ENCODE results near the gene TMEM221. TPM values are rescaled to one million over a fixed set of nuclear protein-coding genes. Genes with fewer than 3 reads are reported as not detected.

The TMEM221 gene
- polyA plus RNA-seq, 1 donor = 1.5 TPM

DNA sequence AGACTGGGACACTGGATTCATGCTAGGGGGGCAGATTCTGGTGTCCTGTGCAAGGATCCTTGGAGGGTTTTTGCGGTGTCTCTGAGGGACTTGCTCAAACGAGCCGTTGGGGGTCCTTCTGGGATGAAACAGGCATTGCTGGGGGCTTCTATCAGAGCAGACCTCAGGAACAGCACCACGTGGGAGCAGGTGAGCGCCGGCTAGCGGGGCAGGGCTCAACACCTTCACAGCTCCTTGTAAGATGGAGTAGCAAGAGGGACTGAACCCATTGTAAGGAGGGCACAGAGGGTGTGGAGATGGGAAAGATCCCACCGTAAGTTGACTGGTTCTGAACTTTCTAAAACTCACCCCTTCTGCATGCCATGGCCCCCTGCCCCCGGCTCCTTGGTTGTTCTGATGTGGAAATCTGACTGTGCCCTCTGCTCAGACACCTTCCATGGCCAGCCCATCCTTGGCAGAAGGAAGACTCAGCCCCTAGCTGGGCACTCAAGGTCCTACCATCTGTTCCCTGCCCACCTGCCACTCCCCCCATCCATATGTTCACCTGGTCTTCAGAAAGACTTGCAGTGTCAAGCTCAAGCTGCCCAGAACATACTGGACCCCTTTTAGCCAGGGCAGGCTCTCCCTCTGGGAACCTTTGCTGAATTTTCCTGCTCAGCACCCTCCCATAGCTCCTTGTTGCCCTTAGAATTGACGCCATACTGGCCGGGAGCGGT is 23.1 kb upstream of the TMEM221 start:
- no peak for DNase-seq

DNA sequence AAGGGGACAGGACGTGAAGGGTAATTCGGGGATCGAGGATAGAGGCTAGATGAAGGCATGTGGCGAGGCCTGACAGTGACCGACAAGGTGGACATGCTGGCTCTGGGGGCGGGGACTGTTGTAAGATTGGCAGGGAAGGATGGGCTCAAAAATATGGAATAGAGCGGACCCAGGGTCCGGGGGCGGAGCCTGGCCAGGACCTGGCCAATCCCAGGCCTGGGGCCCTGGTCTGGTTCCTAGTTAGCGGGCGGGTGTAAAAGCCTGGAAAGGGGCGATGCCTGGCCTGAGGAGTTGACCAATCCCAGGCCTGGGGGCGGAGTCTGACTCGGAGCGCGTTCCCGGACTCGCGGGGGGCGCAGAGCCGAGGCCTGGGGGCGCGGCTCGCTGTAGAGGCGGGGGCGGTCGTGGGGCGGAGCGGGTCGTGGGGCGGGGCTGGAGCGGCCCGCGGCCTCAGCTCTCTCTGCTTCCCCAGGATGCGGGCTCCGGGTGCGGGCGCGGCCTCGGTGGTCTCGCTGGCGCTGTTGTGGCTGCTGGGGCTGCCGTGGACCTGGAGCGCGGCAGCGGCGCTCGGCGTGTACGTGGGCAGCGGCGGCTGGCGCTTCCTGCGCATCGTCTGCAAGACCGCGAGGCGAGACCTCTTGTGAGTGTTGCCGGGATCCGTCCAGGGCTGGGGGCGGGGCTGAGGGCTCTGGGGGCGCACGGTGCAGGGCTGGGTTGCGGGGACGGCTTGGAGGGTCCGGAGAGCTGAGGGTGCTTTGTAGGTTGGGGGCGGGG is 21.8 kb upstream of the TMEM221 start, which contains the start of gene SLC27A1:
Gene SLC27A1 (plus strand): TSS at position 457 of the 774 bp plus-strand sequence. CDS start 17 bp downstream, at position 474.
- peak; percentile 99 for DNase-seq

DNA sequence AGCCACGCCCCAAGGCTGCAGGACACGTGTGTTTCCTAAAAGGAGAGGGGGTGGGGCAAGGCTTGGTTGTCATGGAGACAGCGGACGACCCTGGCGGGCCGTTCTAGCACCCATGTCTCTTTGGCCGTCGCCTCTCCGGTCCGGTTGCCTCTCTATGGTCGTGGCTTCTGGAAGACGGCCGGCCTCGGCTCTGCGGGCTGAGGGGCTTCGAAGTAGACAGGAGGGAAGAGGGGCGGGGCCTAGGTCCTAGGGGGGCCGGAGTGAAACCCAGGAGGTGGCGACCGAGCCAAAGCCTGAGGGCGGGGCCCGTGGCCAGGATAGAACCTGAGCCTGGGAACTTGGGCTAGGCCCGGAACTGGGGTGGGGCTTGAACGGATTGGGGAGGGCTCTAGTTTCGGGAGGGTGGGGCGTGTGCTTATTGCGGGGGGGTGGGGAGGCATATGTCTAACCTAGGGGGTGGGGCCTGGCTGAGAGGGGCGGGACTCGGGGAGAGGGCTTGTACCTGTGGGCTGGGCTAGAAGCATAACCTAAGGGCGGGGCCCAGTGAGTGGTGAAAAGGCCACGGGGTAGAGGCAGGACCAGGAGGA is 21.1 kb upstream of the TMEM221 start:
- peak; percentile 90 for DNase-seq

DNA sequence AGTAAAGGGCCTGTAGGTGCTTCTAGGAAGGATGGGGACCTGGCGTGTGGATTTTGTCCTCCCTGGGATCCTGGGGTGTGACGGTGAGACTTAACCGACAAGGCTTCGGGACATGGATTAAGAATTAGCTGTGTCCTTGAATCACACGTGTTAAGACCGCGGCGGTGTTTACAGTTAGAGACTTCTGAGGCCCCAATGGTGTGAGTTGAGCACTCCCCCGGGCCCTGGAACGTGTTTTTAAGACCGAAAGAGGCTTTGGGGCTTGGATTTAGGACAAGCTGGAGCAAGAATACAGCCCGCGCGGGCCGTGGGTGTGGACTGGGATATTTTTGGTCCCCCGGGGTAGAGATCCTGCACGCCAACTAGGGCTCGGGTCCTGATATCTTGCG is 20.6 kb upstream of the TMEM221 start:
- DNase-seq = no peak

DNA sequence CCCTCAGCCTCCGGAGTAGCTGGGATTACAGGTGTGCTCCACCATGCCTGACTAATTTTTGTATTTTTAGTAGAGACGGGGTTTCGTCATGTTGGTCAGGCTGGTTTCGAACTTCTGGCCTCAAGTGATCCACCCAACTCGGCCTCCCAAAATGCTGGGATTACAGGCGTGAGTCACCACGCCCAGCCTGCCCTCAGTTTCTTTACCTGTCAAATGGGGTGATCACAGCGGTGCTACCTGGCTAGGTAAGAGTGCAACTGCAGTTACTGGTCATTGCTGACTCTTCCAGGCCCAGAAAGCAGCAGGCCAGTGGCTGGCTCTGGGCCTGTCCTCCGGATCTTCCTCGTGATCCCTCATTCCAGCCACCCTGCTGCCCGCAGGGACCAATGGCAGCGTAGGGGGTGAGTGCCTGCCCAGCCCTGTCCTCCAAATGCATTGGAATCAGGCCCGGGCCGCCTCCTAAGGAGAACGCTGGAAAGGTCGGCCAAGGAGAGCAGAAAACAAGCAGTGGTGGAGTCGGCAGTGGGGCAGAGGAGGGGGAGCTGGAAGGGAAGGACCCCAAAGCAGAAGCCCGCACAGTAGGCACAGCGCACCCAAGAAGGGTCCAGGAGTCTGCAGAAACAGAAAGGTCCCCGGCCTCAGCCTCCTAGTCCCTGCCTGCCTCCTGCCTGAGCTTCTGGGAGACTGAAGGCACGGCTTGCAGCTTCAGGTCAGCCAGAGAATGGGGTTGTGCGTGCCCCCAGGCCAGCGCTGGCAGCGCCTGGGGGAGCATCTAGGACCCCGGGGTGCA is 20.0 kb upstream of the TMEM221 start:
- DNase-seq = no peak

DNA sequence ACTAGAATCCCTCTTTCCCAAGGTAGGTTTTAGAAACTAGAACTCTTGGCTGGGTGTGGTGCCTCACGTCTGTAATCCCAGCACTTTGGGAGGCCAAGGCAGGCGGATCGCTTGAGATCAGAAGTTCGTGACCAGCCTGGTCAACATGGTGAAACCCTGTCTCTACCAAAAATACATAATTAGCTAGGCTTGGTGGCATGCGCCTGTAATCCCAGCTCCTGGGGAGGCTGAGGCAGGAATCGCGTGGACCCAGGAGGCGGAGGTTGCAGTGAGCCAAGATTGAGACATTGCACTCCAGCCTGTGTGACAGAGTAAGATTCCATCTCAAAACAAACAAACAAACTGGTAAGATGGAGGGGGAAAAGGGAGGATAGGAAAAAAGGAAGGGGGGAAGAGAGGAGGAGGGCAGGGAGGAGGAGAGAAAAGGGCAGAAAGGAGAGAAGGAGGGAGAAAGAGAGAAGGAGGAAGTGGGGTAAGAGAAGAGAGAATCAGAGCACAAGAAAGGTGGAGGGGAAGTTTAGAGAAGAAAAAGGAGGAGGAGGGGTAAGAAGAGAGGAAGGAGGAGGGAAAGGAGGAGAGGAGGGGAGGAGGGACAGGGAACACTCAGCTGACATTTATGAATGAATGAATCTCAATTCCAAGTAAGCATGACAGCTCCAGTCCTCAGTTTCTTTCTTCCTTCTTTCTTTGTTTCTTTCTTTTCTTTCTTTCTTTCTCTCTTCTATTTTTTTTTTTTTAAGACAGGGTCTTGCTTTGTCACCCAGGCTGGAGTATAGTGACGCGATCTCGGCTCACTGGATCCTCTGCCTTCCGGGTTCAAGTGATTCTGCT is 19.2 kb upstream of the TMEM221 start:
- DNase-seq = no peak

DNA sequence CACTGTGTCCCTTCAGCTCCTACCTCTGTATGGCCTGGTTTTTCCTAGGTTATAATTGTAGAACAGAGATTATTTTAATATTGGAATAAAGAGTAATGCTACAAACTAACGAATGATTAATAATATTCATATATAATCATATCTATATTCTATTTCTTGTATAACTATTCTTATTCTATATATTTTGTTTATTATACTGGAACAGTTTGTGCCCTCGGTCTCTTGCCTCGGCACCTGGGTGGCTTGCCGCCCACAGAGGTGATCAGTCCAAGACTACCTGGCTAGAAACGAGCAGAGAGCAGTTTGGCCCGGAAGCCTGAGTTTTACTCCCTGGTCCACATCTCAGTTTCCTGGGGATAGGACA is 18.0 kb upstream of the TMEM221 start:
- no peak for DNase-seq

DNA sequence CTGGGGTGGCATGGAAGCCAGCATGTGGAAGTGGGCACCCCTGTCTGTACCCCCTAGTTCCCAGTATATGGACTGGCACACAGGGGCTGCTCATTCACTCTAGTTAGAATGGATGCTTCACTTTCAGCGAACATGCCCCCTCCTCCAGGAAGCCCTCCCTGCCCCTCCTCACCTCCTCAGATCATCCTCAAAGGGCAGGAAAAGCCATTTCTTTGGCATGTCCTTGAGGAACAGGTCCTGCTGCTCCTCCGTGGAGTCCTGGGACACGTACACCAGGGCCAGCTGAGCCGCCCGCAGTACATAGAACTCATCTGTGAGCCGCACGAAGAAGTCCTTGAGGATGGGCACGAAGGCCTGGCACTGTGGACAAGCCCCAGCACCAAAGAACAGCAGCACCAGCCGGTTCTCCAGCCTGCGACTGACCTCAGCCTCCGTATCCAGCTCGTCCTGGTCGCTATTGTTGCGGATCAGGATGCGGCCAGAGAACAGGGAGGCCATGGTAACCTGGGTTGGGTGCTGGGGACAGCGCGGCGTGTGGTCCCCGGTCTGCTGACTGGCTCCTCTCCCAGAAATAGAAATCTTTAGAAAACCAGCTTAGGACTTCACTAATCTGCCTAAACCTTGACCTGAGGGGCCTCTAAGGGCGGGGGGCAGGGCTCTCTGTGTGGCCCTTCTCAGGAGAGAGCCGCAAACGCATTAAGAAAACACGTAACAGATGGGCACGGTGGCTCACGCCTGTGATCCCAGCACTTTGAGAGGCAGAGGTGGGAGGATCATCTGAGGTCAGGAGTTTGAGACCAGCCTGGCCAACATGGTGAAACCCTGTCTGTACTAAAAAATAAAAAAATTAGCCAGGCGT is 12.1 kb upstream of the TMEM221 start, which contains the start of gene NXNL1:
Gene NXNL1 (minus strand): TSS at position 555 of the 859 bp plus-strand sequence. CDS start 57 bp downstream, at position 498.
- no peak for DNase-seq

DNA sequence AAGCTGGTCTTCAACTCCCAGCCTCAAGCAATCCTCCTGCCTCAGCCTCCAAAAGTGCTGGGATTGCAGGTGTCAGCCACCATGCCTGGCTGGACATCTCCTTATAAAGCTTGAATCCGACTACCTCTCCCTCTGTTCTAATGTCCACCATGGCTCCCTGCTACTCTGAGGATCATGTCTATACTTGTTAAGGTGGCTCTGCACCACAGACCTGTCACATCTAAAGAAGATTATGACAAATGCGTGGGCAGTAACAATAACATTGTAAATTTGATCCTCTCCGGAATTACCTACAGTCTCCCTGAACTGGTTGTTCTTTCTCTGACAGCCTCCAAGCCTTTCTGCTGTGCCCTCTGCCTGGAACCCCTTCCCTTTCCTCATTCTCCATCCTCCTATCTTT is 10.5 kb upstream of the TMEM221 start:
- DNase-seq = no peak

DNA sequence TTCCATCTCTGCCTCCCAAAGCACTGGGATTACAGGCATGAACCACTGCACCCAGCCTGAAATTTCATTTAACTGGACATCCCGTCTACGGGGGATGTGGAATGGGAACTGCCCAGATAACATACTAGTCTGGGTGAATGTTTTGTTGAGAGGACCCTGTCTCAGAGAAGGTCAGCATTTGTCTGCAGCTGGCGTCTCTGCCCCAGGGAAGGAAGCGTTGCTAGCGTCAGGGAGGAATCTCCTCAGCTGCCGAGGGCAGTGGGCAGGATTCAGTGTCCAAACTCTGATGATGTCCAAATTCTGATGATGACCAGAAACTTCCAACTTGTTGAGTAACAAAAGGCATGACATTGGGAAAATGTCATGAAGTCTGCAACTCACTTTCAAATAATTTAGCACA is 9.1 kb upstream of the TMEM221 start:
- no peak for DNase-seq

DNA sequence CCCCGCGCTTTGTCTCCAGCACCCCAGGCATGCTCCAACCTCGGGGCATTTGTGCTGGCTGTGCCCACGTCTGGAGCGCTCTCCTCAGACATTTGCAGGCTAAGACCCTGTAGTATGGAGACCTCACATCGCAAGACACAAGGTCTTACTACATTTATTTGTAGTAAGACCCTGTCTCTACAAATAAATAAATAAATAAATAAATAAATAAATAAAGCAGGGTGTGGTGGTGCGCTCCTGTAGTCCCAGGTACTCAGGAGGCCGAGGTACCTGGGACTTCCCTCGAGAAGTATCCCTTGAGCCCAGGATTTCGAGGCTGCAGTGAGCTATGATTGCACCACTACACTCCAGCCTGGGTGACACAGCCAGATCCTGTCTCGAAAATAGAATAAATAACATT is 7.7 kb upstream of the TMEM221 start:
- no peak for DNase-seq

DNA sequence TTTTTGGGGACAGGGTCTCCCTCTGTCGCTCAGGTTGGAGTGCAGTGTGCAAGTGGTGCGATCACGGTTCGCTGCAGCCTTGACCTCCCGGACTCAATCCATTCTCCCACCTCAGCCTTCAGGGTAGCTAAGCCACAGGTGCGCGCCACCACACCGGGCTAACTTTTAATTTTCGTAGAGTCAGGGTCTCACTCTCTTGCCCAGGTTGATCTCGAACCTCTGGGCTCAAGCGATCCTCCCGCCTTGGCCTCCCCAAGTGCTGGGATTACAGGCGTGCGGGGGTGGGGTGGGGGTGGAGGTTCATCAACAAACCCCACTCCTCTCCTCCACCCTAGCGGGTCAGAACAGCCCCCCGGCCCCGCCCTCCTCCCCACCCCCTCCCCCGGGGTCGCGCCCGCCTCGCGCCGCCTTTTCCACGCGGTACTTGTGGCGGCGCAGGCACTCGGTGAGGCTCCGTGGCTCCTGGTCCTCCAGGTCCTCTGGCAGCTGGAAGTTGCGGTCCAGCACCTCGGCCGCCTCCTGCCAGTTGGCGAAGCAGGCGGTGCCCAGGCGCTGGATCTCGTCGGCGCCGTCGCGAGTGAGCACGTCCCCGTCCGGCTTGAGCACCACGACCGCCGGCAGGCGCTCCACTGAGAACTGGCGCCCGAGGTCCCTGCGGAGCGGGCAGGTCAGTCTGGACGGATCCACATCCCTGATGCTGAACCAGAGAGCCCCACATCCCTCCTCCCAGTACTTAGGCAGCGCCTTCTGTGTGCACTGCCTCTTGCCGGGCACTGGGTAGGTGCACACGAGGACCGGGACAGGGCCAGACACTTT is 7.0 kb upstream of the TMEM221 start:
- DNase-seq = no peak

DNA sequence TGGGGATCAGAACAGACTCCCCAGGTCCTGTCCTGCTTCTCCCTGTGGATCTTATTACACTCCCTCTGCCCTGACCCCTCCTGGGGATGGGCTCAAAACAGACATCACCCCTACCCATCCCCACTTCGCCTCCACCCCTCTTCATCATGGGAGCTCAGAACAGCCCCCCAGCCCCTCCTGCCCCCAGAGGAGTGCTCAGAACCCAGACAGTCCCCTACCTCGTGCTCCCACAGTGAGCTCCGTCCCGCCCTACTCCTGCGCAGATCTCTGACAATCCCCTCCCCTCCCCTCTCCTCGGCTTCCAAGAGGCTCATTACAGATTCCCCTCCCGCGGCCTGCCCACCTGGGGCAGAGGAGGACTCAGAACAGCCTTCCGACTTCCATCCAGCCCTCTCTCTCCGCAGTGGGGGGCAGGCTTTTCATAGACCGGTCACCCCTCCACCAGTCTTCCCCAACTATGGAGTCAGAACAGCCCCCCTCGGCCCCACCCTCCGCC is 6.2 kb upstream of the TMEM221 start:
- DNase-seq = no peak

DNA sequence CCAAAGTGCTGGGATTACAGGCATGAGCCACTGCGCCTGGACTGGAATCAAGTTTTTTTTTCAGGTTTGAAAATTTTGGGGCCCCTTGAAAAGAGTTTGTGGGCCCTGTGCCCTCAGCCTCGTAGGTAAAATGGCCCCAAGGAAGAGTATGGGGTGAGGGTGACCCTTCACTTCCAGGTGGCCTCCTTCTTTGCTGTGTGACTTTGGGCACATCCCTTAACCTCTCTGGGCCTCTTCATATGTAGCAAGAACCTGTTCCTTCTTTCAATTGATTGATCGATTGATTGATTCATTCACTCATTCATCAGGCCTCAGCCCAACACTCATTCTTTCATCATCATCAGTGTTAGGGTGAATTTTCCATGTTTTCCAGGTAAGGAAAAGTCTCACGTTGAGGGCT is 3.4 kb upstream of the TMEM221 start:
- DNase-seq = no peak

DNA sequence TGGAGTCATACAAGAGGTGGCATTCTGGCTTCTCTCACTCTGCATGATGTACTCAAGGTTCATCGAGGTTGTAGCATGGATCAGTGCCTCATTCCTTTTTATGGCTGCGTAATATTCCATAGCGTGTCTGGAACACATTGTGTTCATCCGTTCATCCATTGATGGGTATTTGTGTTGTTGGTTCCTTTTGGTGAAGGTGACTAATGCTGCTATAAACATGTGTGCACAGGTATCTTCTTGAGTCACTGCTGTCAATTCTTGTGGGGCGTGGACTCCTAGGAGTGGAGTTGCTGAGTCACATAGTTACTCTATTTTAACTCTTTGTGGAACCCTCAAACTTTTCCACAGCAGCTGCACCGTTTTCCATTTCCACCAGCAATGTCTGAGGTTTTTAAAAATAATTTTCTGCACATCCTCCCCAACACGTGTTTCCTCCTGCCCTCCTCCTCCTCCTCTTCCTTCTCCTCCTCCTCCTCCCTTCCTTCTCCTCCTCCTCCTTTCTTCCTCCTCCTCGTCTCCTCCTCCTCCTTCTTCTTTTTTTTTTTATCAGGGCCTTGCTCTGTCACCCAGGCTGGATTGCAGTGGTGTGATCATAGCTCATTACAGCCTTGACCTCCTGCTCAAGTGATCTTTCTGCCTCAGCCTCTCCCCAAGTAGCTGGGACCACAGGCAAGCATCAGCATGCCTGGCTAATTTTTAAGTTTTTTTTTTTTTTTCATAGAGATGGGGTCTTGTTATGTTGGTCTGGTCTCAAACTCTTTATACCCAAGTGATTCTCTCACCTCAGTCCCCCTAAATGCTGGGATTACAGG is 2.0 kb upstream of the TMEM221 start:
- DNase-seq = no peak

DNA sequence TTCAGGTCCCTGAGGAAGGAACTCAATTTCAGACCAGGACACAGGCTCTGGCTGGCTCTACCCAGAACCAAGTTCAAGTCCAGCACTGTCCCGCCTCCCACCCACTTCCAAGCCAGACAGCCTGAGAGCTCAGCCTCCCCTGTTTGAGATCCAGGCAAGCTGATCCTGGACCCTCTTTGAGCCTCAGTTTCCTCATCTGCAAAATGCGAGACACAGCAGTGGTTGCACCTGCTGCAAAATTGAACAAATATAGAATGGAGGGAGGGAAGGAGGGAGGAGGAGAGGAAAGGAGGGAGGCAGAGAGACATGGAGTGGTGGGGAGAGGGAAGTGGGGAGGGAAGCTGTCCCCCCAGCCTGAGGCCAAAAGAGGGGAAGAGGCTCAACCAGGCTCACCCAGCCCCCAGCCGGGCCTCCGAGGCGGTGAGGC is 751 bp downstream of the TMEM221 start:
- DNase-seq = no peak

DNA sequence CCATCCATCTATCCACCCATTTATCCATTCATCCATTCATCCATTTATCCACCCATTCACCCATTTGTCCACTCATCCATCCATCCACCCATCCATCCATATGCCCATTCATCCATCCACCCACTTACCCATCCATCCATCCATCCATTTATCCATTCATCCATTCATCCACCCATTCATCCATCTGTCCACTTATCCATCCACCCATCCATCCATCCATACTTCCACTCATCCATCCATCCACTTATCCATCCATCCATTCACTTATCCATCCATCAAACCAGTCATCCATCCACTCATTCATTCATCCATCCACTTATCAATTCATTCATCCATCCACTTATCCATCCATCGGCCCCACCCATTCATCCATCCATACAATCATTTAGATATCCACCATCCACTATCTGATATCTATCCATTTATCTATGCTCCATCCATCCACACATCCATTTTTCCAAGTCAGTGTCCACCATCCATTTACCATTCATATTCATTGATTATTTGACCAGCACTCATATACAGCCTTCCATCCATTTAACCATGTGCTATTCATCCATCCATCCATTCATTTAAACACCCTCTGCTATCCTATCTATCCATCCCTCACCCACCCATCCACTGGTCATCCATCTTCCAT is 2.8 kb downstream of the TMEM221 start:
- no peak for DNase-seq

All from hindlimb muscle (tissue), 1 donor.